GM18526 (cell line): ENCODE measurements around the gene FAH.

Experiments
- POLR2A ChIP-seq: IDR thresholded peaks from 3 replicates; pipeline ENCODE4 v1.6.1; 2011; ENCODE audit not compliant: insufficient read length; ENCODE audit errors: extremely low read depth

The FAH gene

DNA sequence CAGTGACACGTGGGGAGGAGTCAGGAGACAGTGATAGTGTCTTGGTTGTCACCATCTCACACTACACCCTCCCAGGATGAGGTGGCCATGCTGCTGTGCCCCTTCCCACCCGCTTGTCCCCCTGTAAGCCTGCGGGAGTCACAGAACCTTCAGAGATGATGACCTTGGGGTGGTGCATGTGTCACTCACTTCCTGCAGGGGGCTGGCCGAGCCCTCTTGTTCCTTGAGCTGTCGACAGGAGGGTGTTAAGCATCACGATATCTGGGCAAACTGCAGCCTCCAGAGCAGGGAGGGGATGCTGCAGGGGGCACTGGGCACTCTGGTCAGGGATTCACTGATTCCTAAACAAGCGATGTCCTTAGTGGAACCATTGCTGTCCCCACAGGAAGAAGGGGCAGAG lies 27.7 kb downstream of the FAH start:
- no peak for TF ChIP-seq POLR2A

DNA sequence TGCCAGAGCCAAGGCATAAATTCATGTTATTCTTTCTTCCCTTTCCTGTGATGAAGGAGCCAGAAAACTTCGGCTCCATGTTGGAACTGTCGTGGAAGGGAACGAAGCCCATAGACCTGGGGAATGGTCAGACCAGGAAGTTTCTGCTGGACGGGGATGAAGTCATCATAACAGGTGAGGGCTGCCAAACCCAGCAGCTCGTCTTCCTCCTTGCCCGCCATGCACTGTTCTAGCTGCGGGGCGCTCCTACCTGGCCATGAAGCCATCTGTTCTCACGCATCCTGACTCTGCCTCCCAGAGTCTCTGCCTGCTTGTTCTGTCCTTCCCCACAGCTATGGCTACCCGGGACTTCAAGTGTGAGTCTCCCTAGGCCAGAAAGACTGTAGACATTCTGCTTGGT lies 28.2 kb downstream of the FAH start:
- no peak for TF ChIP-seq POLR2A

DNA sequence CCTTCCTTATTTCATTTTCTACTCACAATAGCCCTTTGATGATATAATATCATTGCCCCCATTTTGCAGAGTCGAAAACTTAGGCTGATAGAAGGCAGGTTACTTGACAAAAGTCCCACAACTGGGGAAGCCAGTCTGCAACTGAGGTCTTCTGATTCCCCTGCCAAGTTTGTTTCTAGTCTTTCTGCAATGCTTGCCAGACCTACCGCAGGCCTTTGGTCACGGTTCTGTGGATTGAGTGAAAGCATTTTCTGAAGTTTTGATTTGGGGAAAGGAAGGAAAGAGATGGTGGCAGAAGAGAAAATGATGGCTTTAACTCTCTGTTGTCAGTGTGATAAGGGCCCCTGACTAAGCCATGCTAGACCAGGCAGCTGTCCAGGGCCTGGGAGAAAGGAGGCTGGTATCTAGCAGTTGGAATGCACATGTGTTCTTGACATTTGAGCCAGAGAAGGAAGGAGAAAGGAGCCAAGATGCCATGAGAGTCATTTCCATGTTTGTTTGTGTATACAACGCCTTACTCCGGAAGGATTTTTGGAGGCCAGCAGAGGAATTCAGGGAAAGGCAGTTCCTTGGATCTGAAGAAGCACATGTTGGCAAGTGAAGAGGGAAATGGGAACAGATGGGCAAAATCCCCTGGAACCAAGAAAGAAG lies 29.9 kb downstream of the FAH start:
- no peak for TF ChIP-seq POLR2A

DNA sequence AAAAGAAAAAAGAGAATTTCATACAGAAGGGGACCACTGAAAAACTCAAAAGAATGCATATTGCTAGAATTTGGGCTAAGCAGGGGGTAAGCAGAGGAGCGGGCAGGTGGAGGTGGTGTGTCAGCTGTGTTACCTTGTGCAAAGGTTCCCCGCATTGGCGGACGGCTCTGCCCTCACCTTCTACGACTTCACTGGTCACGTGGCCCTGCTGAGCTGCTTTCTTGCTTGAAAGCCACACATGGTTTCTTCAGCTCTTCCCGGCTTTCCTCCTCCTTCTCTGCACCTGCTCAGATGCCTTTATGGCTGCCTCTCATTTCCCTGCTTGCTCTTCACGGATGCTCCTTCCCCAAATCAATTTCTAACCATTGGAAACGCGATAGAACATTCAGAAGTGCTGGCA lies 30.5 kb downstream of the FAH start:
- no peak for TF ChIP-seq POLR2A

DNA sequence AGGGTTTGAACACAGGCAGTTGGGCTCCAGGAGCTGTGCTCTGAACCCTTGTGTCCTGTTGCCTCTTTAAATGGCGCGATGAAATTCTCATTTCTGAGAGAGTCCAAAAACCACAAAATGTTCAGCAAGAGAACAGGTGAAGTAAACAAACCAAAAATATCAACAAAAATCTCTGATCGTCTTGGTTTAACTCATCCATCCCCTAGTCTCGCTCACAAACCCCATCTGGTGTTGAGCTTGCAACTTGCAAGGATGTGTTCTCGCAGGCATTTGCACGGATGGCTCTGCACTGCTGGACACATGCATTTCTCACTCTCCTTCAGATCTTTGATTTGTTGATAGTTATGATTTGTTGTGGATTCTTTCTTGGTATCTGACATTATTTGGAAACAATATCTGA lies 31.1 kb downstream of the FAH start:
- TF ChIP-seq POLR2A: no peak

DNA sequence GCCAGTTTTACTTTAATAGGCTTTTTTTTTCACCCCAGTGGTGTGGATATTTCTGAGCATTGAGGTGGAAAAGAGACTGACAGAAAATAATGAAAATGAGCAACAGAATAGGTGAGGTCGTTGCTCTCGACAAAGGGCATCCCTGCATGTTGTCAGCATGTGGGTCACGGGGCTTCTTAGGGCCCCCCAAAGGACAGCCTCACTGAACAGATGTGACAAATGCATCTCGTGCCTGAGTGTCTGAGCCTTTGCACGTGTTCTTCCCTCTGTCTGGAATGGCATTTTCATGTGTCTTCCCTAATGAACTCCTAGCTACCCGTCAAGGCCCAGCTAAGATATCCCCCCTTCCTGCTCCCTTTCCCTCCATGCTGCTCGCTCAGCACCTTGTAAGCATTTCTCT lies 31.8 kb downstream of the FAH start:
- no peak for TF ChIP-seq POLR2A

DNA sequence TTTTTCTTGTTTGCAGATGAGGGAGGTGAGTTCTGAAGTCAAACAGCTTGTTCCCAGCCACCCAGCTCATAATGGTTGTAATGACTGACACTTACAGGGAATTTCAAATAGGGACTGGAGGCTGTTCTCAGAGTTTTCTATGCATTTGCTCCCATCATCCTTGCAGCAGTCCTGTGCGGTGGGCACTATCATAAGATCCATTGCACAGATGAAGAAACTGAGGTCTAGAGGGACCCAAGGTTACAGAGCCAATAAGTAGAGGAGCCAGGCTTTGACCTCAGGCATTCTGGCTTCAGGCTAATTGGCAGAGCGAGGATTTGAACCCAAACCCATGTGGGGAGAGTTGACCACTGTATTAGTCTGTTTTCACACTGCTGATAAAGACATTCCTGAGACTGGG lies 32.4 kb downstream of the FAH start:
- no peak for TF ChIP-seq POLR2A

DNA sequence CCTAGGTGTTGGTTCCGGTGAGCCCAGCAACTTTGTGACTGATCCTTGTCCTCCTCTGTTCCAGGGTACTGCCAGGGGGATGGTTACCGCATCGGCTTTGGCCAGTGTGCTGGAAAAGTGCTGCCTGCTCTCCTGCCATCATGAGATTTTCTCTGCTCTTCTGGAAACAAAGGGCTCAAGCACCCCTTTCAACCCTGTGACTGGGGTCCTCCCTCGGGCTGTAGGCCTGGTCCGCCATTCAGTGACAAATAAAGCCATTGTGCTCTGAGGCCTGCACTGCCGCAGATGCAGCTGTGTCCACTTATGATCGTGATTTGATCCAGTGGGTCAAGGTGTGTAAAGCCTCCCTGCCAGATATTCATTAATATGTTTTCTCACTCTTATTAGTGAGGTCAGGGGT lies 33.3 kb downstream of the FAH start:
- TF ChIP-seq POLR2A: no peak

DNA sequence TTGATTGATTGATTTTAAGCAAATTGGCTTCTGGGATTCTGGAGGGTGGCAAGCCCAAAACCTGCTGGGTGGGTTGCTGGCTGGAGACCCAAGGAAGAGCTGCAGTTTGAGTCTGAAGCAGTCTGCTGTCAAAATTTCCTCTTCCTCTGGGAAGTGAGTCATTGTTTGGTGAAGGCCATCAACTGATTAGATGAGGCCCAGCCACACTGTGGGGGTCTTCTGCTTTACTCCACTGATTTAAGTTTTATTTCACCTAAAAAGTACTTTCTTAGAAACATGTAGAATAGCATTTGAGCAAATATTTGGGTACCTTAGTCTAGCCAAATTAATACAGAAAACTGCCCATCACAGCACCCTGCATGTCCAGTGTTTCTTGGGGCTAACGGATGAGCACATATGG lies 33.8 kb downstream of the FAH start:
- TF ChIP-seq POLR2A: no peak

DNA sequence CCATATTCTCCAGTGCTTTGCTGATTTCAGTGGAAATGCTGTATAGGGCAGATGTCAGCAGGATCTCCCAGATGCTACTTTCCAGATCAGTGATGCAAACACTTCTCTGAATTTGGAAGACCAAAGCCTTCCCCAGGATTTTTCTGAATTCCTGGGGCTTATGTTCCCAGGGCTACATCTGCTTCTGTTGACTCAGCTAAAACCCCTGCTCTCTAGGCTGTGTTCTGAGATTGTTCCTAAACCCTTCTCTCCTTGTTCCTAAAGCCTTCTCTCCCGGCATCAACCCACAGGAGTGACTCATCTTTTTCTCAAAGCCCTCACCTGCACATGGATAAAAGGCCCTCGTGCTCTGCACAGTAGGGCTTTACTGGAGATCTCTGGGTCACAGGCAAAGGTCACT lies 35.5 kb downstream of the FAH start:
- no peak for TF ChIP-seq POLR2A

DNA sequence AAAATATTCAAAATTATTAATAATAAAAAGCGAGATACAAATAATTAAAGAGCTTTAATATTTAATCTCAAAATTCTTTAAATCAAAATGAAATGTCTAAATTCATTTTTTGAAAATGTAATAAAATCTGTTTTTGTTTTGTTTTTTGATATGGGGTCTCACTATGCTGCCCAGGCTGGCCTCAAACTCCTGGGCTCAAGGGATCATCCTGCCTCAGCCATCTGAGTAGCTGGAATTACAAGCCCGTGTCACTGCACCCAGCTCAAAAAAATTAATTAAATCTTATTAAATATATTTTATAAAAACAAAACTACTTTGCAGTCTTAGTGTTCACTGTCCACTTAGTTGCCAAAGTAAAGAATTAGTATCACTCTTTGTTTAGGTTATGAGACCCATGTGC lies 38.4 kb downstream of the FAH start:
- no peak for TF ChIP-seq POLR2A

DNA sequence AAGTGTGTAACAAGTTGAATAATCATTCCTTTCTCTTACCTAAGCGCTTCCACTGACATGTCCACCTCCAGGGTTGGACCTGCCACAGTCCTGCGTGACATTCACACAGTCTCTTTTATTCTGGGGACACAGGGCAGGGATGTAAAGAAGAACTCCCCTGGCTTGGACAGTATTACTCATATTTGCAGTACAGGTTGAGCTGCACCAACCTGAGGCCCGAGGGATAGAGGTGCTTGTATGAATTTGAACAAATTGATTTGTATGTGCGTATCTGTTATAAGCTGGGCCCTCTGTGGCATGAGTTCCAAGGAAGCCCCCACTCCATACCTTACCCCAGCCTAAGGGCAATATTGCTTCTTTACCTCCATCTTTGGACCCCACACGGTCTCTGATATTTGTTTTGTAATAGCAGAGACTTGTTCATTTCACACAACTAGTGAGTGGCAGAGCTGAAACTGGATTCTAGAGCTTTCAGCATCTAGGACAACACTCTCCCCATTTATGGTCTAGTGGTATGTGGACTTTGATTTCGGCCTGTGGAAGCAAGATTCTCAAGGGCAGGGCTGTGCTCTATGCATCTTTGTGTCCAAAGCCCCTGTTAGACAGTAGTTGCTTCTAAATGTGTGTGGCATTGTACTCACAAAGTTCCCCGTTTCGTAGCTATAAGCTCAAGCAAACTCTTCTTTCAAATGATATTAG lies 39.2 kb downstream of the FAH start:
- no peak for TF ChIP-seq POLR2A

DNA sequence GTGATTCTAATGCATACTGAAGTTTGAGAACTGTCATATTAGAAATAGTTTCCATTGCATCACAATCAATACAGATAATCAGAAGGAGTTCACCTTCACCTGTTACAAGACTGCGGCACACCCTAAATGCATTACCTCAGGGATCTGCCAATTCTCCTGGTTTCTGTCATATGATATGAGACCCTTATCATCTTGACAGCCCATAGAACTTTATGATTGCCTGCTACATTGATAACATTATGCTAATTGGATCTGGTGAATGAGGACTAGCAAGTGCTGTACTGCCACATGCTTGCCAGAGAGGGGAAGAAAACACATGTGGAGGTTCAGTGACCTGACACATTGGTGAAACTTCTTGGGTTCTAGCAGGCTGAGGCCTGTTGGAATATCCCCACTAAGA lies 41.4 kb downstream of the FAH start:
- no peak for TF ChIP-seq POLR2A

DNA sequence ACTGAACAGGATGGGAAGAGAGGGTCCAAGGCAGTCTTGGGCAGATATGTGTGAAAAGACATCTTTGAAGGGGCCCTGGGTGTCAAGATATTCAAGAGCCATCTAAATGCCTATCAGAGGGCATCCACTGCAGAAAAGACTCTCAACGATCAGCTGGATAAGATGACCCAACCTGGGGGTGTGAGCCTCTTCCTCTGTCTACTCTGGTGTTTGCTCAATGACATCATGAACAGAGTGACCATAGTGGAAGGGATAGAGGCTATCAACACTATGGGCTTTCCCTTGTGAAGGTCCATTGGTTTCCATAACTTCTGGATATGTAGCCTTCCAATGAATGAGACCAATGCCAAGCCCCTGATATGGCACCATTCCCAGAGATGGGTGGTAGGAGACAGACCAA lies 42.1 kb downstream of the FAH start:
- no peak for TF ChIP-seq POLR2A

DNA sequence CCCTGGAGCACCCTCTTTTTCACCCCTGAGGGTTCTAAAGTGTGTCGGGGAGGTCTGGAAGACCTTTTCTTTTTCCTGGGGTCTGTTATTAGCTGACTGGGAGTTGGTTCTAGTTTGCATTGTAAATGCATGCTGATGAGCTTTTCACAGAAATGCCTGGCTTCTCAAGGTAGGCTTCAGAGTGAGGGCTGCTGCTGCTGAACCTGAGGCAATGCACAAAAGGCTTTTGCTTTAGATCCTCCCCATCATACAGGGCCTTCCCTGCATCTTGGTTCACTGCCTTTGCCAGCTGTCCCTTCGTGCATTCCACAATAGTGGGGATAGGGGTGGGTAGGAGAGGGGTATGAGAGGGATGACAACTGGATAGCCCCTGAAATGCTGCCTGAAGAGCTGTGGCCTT lies 46.6 kb downstream of the FAH start:
- TF ChIP-seq POLR2A: no peak

DNA sequence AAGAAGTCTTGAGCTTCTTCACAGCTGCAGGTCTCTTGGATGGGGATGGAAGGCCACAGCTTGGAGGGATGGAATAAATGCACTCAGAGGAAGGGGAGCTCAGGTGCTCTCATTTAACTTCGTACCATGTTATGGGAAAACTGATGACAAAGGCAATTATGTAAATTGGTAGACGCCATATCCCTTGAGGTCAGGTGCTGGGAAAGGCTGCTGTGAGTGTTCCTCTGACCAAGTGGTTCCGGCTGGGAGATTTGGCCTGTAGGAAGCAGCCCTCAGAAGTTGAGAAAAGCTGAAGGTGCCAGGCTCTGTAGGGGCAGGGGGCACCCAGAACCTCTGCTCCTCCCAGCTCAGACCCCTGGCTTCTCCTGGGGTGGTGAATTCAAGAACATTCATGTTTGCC lies 47.1 kb downstream of the FAH start:
- no peak for TF ChIP-seq POLR2A
